WTC11 (cell line): ENCODE results near the gene GDF7. TPM values are rescaled to one million over a fixed set of nuclear protein-coding genes. Genes with fewer than 3 reads are reported as not detected.

Experiments
- ATAC-seq: fragments of 200-7000 bp; cut with Tn5 transposase; 2 replicates; pipeline ENCODE4 v1.10.0; 2021; ENCODE audit warnings: mild to moderate bottlenecking, moderate library complexity
- CTCF ChIA-PET: fragments of 300-600 bp; sonication (Branson Sonifier 250); formaldehyde crosslinking; loops from one replicate; lab custom pipeline; 2021; ENCODE audit warnings: antibody characterized with exemption; lab: Charles Lee
- POLR2A ChIA-PET: fragments of 350-600 bp; sonication (Branson Sonifier 250); formaldehyde crosslinking; loops from one replicate; lab custom pipeline; 2021; ENCODE audit warnings: antibody characterized with exemption; lab: Charles Lee
- DNase-seq: peaks from one replicate; pipeline ENCODE4 v3.0.0; 2021; ENCODE audit warnings: low spot score
- H3K27ac Mint-ChIP-seq: 2 replicates; pipeline ENCODE4 v1.8.0; 2021; ENCODE audit warnings: mixed read lengths
- H3K27me3 Mint-ChIP-seq: 2 replicates; pipeline ENCODE4 v1.8.0; 2021; ENCODE audit warnings: low read depth, mild to moderate bottlenecking, moderate library complexity, mixed read lengths
- H3K36me3 Mint-ChIP-seq: 2 replicates; pipeline ENCODE4 v1.8.0; 2021; ENCODE audit warnings: mixed read lengths
- H3K4me1 Mint-ChIP-seq: 2 replicates; pipeline ENCODE4 v1.8.0; 2022; ENCODE audit warnings: mixed read lengths
- H3K4me3 Mint-ChIP-seq: 2 replicates; pipeline ENCODE4 v1.8.0; 2021; ENCODE audit warnings: mild to moderate bottlenecking, moderate library complexity, mixed read lengths
- H3K9me3 Mint-ChIP-seq: 2 replicates; pipeline ENCODE4 v1.8.0; 2021; ENCODE audit warnings: mixed read lengths
- AFF4 ChIP-seq: sonication (generic); formaldehyde crosslinking; IDR thresholded peaks from 2 replicates; pipeline ENCODE4 v1.8.1; 2023; ENCODE audit warnings: mild to moderate bottlenecking, missing genetic modification reagents, borderline replicate concordance
- CDX4 ChIP-seq: fragments of 250-450 bp; sonication (Bioruptor Pico); IDR thresholded peaks from 2 replicates; pipeline ENCODE4 v1.9.0; 2021; ENCODE audit warnings: moderate library complexity, mild to moderate bottlenecking, inconsistent platforms, borderline replicate concordance
- CREB1 ChIP-seq: sonication (generic); formaldehyde crosslinking; IDR thresholded peaks from 2 replicates; pipeline ENCODE4 v1.8.0; 2023; ENCODE audit warnings: mild to moderate bottlenecking, missing genetic modification reagents
- E2F4 ChIP-seq: sonication (generic); formaldehyde crosslinking; IDR thresholded peaks from 2 replicates; pipeline ENCODE4 v1.8.1; 2022; ENCODE audit warnings: low read depth, mild to moderate bottlenecking, moderate library complexity, missing genetic modification reagents, borderline replicate concordance
- EMX1 ChIP-seq: fragments of 250-450 bp; sonication (Bioruptor Pico); IDR thresholded peaks from 2 replicates; pipeline ENCODE4 v1.8.0; 2021; ENCODE audit warnings: mild to moderate bottlenecking
- ERG ChIP-seq: fragments of 250-450 bp; sonication (Bioruptor Pico); IDR thresholded peaks from 2 replicates; pipeline ENCODE4 v1.8.0; 2021; ENCODE audit warnings: mild to moderate bottlenecking
- ESRRA ChIP-seq: sonication (generic); formaldehyde crosslinking; IDR thresholded peaks from 2 replicates; pipeline ENCODE4 v1.8.1; 2022; ENCODE audit warnings: mild to moderate bottlenecking, missing genetic modification reagents, borderline replicate concordance
- ETV6 ChIP-seq: sonication (generic); formaldehyde crosslinking; IDR thresholded peaks from 2 replicates; pipeline ENCODE4 v1.8.1; 2022; ENCODE audit warnings: mild to moderate bottlenecking, missing genetic modification reagents
- NFATC4 ChIP-seq: fragments of 250-450 bp; sonication (Bioruptor Pico); IDR thresholded peaks from 2 replicates; pipeline ENCODE4 v1.9.0; 2021; ENCODE audit warnings: mild to moderate bottlenecking
- OVOL2 ChIP-seq: fragments of 250-450 bp; sonication (Bioruptor Pico); IDR thresholded peaks from 2 replicates; pipeline ENCODE4 v1.9.0; 2021; ENCODE audit warnings: mild to moderate bottlenecking, borderline replicate concordance
- SMAD3 ChIP-seq: sonication (generic); formaldehyde crosslinking; IDR thresholded peaks from 2 replicates; pipeline ENCODE4 v1.8.0; 2022; ENCODE audit warnings: missing genetic modification reagents, mild to moderate bottlenecking, borderline replicate concordance
- STAT6 ChIP-seq: sonication (generic); formaldehyde crosslinking; conservative IDR thresholded peaks from 2 replicates; pipeline ENCODE4 v1.8.1; 2023; ENCODE audit warnings: mild to moderate bottlenecking, low read depth, missing genetic modification reagents, moderate library complexity
- USF1 ChIP-seq: sonication (generic); formaldehyde crosslinking; IDR thresholded peaks from 2 replicates; pipeline ENCODE4 v1.8.0; 2022; ENCODE audit warnings: mild to moderate bottlenecking, missing genetic modification reagents
- ZBTB21 ChIP-seq: sonication (generic); formaldehyde crosslinking; IDR thresholded peaks from 2 replicates; pipeline ENCODE4 v1.8.1; 2023; ENCODE audit warnings: mild to moderate bottlenecking, missing genetic modification reagents, borderline replicate concordance
- ZNF317 ChIP-seq: sonication (generic); formaldehyde crosslinking; IDR thresholded peaks from 2 replicates; pipeline ENCODE4 v1.8.1; 2023; ENCODE audit warnings: low read depth, mild to moderate bottlenecking, moderate library complexity, missing genetic modification reagents, borderline replicate concordance
- ZNF416 ChIP-seq: fragments of 250-450 bp; sonication (Bioruptor Pico); IDR thresholded peaks from 2 replicates; pipeline ENCODE4 v1.9.0; 2021; ENCODE audit warnings: mild to moderate bottlenecking, inconsistent platforms
- ZNF425 ChIP-seq: fragments of 250-450 bp; sonication (Bioruptor Pico); conservative IDR thresholded peaks from 2 replicates; pipeline ENCODE4 v1.9.0; 2021; ENCODE audit warnings: mild to moderate bottlenecking
- ZSCAN18 ChIP-seq: fragments of 250-450 bp; sonication (Bioruptor Pico); IDR thresholded peaks from 2 replicates; pipeline ENCODE4 v2.1.2; 2022; ENCODE audit warnings: mild to moderate bottlenecking, moderate library complexity
- total RNA-seq: library from RNA; stranded (reverse); gene quantifications from 3 replicates; pipeline ENCODE4 v1.2.3, GENCODE V29; 2021

GDF7 gene
- total RNA-seq, 1 experiment from 2014 or later: 0.55 TPM

- CTCF ChIA-PET: interaction anchor here (1.0 to 10.1 kb wide), 4 partner anchors 9 to 291 kb away, joined by 3 to 329 read pairs (median 5); partner anchors contain the start of genes GDF7, HS1BP3 and LDAH
- Mint-ChIP-seq H3K9me3 (no peaks in the 10 kb centered on the region), H3K27ac (no peak overlapping the region)
- POLR2A ChIA-PET: interaction anchor here (0.7 kb wide), 2 partner anchors 11 to 226 kb away, joined by 3 read pairs; partner anchors contain the start of gene RHOB
- ATAC-seq: peak; percentile 29
- TF ChIP-seq SMAD3 (CRISPR knock-in tag) (no peak), EMX1 (no peak), ETV6 (CRISPR knock-in tag) (no peak), E2F4 (no peak), AFF4 (no peak), ZNF416 (CRISPR knock-in tag) (no peak), ZNF317 (CRISPR knock-in tag) (no peak), ERG (CRISPR knock-in tag) (no peak), ZNF425 (no peak), ZSCAN18 (CRISPR knock-in tag) (no peak), ZBTB21 (CRISPR knock-in tag) (no peak), CREB1 (CRISPR knock-in tag) (no peak), NFATC4 (CRISPR knock-in tag) (no peak)
- TF ChIP-seq, all 79 proteins: peak for 0
- Mint-ChIP-seq H3K4me3 (peak overlapping the region; percentile 52), H3K27me3 (peaks cover 85% of the 10 kb centered on the region), H3K36me3 (no peaks in the 10 kb centered on the region), H3K4me1 (peaks cover 61% of the 10 kb centered on the region)
- peak; percentile 70 for DNase-seq
Observed at GRCh38 chr2:20672201-20672951, 5.4 kb downstream of the GDF7 start.

GRCh38 chr2:20673686-20674308 is 6.9 kb downstream of the GDF7 start:
- no peak overlapping the region for H3K27ac Mint-ChIP-seq
- H3K27me3 Mint-ChIP-seq: peaks cover 71% of the 10 kb centered on the region
- ATAC-seq (no peak), DNase-seq (no peak)
- POLR2A ChIA-PET: interaction anchor here (1.4 kb wide), 1 partner anchor 227 kb away, joined by 3 read pairs; the partner anchor contains the start of gene RHOB
- H3K4me1 Mint-ChIP-seq: peaks cover 60% of the 10 kb centered on the region
- H3K36me3 Mint-ChIP-seq: no peaks in the 10 kb centered on the region
- CTCF ChIA-PET: interaction anchor here (10.1 kb wide), 1 partner anchor 10 kb away, joined by 329 read pairs; the partner anchor contains the start of gene GDF7
- no peak overlapping the region for H3K4me3 Mint-ChIP-seq
- H3K9me3 Mint-ChIP-seq: no peaks in the 10 kb centered on the region
- TF ChIP-seq ESRRA: no peak
- TF ChIP-seq OVOL2 (CRISPR knock-in tag): no peak
- no peak for TF ChIP-seq CDX4
- no peak for TF ChIP-seq STAT6
- TF ChIP-seq USF1 (CRISPR knock-in tag): no peak
